Measurements from ENCODE around the gene KRTAP10-11.
"Not testable (repeated sequence)": the region's sequence is repeated elsewhere in the genome, so short reads cannot be mapped to it uniquely, and the experiment has no call there.

Gene KRTAP10-11

DNA sequence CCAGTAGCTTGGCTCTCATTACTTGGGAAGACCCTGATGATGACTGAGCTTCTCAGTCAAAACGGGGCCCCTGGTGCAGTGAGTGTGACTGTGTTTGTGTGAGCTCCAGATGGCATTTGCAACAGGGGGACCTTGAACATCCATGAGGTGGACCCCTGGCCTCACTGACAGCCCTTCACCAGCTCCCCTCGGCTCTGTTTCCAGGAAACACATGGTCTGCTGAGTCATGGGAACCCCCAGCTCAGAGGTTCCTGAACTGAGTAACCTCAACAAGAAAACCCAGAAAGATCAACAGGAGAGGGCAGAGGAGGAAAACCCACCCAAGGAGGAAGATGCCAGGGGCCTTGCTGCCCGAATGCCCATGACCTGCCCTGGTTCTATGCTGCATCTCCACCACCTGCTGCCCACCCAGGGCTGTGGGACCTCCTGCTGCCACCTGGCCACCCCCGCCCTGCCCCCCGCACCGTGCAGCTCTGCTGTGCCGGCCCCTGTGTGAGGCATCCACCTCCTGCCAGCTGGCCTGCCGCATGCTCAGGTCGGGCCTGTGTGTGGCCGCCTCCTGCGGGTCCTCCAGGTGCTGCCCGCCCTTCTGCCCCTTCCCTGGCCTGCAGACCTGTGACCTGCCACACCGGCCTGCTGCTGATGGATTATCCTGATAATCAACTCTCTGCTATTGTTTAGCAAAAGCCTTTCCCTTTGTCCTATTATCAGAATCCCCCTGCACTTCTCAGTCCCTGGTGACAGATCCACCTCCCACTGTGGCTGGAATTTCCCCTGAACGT lies 40.0 kb downstream of the KRTAP10-11 start:
- peak overlapping the region; percentile 50 for H3K27ac Mint-ChIP-seq
- no peaks in the 10 kb centered on the region for H3K36me3 Mint-ChIP-seq
- H3K27me3 Mint-ChIP-seq = peaks cover 2% of the 10 kb centered on the region
- no peaks in the 10 kb centered on the region for H3K9me3 Mint-ChIP-seq (ENCODE audit: low read depth)
- H3K4me3 Mint-ChIP-seq = no peak overlapping the region
- peaks cover 11% of the 10 kb centered on the region for H3K4me1 Mint-ChIP-seq (ENCODE audit: low read depth)

DNA sequence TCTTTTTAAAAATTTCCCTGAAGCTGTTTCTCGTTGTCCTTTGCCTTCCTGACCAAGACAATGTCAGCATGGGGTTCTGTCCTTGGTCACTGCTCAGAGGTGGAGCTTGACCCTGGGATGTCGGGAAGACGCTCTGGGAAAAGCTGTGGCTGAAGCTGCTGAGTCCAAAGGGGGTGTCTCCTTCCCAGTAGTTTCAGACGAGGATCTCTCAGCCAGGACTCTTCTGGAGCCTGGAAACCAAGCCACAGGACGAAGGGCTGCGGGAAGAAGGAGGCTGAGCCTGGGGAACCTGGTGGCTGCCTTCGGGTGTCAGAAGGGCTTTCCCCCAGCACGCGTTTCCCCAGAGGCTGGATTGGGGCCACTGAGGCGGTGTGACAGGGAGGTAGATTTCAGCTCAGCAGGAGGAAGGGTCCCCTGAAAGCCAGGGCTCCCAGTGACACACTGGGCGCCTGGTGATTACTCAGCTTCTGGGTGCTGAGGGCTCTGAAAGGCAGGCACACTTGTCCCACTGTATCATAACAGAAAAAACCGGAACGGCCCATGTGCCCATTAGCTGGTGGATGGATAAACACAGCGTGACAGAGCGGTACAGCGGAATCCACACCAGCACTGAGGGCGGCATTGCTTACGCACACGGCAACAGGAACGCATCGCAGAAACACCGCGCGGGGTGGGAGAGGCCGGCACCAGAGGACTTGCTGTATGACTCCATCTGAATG lies 40.8 kb downstream of the KRTAP10-11 start:
- Mint-ChIP-seq H3K4me3 (no peak overlapping the region), H3K36me3 (no peaks in the 10 kb centered on the region), H3K27me3 (peaks cover 2% of the 10 kb centered on the region), H3K4me1 (ENCODE audit: low read depth) (peaks cover 19% of the 10 kb centered on the region), H3K9me3 (ENCODE audit: low read depth) (no peaks in the 10 kb centered on the region), H3K27ac (no peak overlapping the region)

DNA sequence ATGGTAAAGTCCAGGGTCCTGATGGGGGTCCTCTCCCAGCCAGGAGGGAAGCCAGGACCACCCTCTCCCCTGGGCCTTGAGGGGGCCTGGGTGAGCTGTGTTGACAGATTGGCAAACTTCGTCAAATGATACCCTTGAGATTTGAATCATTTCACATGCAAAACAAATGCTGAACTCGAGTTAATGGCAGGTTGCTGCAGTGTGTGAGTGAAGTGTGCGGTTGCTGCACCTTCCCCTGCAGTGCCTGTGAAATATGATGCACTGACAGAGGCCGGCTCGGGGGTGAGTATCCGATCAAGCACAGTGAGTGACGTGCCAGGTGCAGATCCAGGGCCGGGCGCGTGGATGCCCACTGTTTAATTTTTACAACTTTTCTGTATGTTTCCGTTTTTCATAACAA lies 41.5 kb downstream of the KRTAP10-11 start:
- peaks cover 5% of the 10 kb centered on the region for H3K9me3 Mint-ChIP-seq (ENCODE audit: low read depth)
- H3K4me1 Mint-ChIP-seq (ENCODE audit: low read depth) = peaks cover 20% of the 10 kb centered on the region
- H3K4me3 Mint-ChIP-seq = no peak overlapping the region
- H3K27me3 Mint-ChIP-seq = peaks cover 2% of the 10 kb centered on the region
- peaks cover under 1% of the 10 kb centered on the region for H3K36me3 Mint-ChIP-seq
- no peak overlapping the region for H3K27ac Mint-ChIP-seq

DNA sequence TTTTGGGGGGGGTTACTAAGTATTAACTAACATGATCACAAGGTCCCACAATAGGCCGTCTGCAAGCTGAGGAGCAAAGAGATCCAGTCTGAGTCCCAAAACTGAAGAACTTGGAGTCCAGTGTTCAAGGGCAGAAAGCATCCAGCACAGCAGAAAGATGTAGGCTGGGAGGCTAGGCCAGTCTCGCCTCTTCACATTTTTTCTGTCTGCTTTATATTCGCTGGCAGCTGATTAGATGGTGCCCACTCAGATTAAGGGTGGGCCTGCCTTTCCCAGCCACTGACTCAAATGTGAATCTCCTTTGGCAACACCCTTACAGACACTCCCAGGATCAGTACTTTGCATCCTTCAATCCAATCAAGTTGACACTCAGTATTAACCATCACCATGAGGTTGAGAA lies 43.5 kb downstream of the KRTAP10-11 start:
- not testable (repeated sequence) for H3K36me3 Mint-ChIP-seq; H3K4me3 Mint-ChIP-seq; H3K9me3 Mint-ChIP-seq (ENCODE audit: low read depth); H3K27me3 Mint-ChIP-seq; H3K27ac Mint-ChIP-seq
- H3K4me1 Mint-ChIP-seq (ENCODE audit: low read depth) = peaks cover 30% of the 10 kb centered on the region

DNA sequence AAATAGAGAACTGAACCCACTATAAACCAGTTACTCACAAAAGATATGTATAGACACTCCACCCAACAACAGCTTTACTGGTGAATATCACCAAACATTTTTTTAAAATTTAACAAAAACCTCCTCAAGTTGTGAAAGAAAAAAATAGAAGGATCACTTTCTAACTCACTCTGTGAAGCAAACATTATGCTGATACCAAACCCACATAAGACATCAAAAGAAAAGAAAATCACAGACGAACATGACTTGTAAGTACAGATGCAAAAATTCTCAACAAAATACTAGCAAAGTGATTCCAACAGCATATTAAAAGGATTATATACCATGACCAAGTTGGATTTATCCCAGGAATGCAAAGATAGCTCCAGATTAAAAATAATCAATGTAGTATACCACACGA lies 45.5 kb downstream of the KRTAP10-11 start:
- H3K4me1 Mint-ChIP-seq (ENCODE audit: low read depth) = peaks cover 24% of the 10 kb centered on the region
- peaks cover 3% of the 10 kb centered on the region for H3K36me3 Mint-ChIP-seq
- H3K27me3 Mint-ChIP-seq = no peaks in the 10 kb centered on the region
- H3K9me3 Mint-ChIP-seq (ENCODE audit: low read depth) = peaks cover 9% of the 10 kb centered on the region
- H3K4me3 Mint-ChIP-seq = no peak overlapping the region
- no peak overlapping the region for H3K27ac Mint-ChIP-seq

DNA sequence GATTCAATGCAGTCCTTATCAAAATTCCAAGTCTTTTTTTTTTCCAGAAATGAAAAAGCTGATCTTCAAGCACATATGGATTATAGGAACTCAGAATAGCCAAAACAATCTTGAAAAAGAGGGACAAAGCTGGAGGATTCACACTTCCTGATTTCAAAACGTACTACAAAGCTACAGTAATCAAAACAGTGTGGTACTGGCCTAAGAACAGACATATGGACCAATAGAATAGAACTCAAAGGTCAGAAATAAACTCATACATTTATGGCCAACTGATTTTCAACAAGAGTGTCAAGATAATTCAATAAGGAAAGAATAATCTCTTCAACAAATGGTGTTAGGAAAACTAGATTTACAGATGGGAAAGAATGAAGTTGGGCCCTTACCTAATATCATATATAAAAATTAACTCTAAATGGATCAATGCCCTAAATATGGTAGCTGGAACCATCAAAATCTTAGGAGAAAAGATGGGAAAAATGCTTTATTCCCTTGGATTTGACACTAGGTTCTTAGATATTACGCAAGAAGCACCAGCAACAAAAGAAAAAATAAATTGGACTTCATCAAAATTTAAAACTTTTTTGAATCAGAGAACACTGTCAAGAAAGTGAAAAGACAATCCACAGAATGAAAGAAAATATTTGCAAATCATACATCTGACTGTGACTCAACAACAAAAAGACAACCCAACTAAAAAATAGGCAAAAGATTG lies 46.7 kb downstream of the KRTAP10-11 start:
- Mint-ChIP-seq H3K4me1 (ENCODE audit: low read depth) (peaks cover 26% of the 10 kb centered on the region), H3K27ac (no peak overlapping the region), H3K36me3 (peaks cover 3% of the 10 kb centered on the region), H3K27me3 (peaks cover 3% of the 10 kb centered on the region), H3K9me3 (ENCODE audit: low read depth) (peaks cover 9% of the 10 kb centered on the region), H3K4me3 (no peak overlapping the region)

DNA sequence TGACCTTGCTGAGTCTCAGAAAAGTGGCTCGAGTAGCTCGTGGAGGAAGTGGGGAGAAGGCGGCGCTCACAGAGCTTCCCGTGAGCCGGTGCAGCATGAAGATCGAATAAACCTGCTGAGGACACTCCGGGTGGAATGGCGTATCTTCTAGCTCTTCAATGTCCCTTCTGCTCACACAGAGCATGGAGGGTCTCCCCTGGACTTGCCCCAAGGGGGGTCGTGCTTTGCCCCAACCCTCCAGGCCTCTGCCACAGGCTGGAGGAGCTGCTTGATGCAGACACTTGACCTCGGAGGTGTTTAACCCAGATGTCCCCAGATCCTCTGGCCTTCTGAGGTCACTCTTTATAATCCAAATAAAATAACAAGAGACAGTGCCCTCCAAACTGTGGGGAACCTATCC lies 48.6 kb downstream of the KRTAP10-11 start:
- Mint-ChIP-seq H3K27me3 (peaks cover 11% of the 10 kb centered on the region), H3K4me1 (ENCODE audit: low read depth) (peaks cover 30% of the 10 kb centered on the region), H3K36me3 (peaks cover 3% of the 10 kb centered on the region), H3K9me3 (ENCODE audit: low read depth) (peaks cover 9% of the 10 kb centered on the region), H3K4me3 (no peak overlapping the region), H3K27ac (no peak overlapping the region)

DNA sequence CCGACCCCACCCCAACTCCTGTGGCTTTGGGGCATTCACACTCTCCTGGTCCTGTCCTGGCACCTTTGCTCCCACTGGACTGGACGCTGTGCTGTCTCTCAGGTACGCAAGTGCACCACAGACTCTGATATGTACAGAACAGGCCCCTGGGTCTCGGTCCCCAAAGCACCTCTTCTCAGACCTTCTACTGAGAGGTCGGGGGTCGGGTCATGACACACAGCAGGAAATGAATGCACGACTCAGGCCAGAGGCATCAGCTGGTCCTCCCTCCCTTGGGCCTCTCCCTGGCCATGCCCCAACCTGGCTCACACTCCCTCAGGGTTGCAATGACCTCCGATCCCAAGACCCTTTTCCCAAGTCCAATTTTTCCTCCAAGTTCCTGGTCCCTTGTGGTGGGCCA lies 49.0 kb downstream of the KRTAP10-11 start:
- peaks cover 9% of the 10 kb centered on the region for H3K9me3 Mint-ChIP-seq (ENCODE audit: low read depth)
- H3K4me3 Mint-ChIP-seq = no peak overlapping the region
- H3K4me1 Mint-ChIP-seq (ENCODE audit: low read depth) = peaks cover 30% of the 10 kb centered on the region
- H3K27me3 Mint-ChIP-seq = peaks cover 13% of the 10 kb centered on the region
- peaks cover 3% of the 10 kb centered on the region for H3K36me3 Mint-ChIP-seq
- H3K27ac Mint-ChIP-seq = no peak overlapping the region

DNA sequence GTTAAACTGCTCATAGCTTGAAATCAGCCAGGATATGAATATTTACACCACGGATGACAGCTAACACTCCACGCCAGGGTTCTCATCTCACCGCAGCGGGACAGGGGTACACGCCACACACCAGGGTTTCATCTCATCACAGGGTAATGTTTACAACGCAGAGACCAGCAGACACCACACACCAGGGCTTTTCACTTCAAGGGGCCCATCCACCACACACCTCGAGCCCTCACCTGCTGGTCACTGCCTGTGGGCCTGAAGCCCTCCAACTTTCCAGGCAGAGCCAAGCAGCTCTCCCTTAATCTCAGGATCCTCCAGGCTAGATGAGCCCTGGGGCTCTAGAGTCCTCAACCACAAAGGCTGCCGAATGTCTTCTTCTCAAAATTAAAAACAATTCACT lies 49.4 kb downstream of the KRTAP10-11 start:
- no peak overlapping the region for H3K4me3 Mint-ChIP-seq
- H3K4me1 Mint-ChIP-seq (ENCODE audit: low read depth) = peaks cover 30% of the 10 kb centered on the region
- H3K36me3 Mint-ChIP-seq = peaks cover 3% of the 10 kb centered on the region
- H3K27ac Mint-ChIP-seq = no peak overlapping the region
- peaks cover 13% of the 10 kb centered on the region for H3K27me3 Mint-ChIP-seq
- peaks cover 9% of the 10 kb centered on the region for H3K9me3 Mint-ChIP-seq (ENCODE audit: low read depth)

DNA sequence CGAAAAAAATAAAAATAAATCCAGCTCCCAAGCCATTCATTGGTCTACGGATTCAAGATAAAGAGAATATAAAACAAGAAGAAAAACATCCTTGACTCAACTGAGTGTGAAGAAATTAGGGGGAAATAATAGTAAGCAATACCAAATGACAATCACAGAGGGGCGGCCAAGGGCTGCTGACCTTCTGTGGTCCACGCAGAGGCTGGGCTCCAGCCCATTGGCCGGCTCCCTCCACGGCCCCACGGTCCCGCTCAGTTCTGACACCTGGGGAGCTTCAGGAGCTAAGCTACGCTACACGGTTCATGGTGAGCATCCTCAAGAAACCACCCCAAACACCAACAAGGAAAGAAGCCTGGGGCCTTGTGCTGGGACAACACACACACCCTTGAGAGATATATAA lies 50.4 kb downstream of the KRTAP10-11 start:
- peaks cover 20% of the 10 kb centered on the region for H3K27me3 Mint-ChIP-seq
- peaks cover 9% of the 10 kb centered on the region for H3K9me3 Mint-ChIP-seq (ENCODE audit: low read depth)
- H3K36me3 Mint-ChIP-seq = peaks cover 3% of the 10 kb centered on the region
- H3K4me3 Mint-ChIP-seq = no peak overlapping the region
- peaks cover 23% of the 10 kb centered on the region for H3K4me1 Mint-ChIP-seq (ENCODE audit: low read depth)
- H3K27ac Mint-ChIP-seq = no peak overlapping the region

All from activated naive CD8-positive, alpha-beta T cell (primary cell).